GM19351 (cell line): ENCODE measurements around the gene CD81.

Experiments
- ATAC-seq: cut with Tn5 transposase; IDR thresholded peaks from one replicate; pipeline ENCODE4 v1.9.1; 2021; ENCODE audit warnings: mild to moderate bottlenecking, moderate library complexity; ENCODE audit not compliant: unreplicated experiment

CD81 gene

DNA sequence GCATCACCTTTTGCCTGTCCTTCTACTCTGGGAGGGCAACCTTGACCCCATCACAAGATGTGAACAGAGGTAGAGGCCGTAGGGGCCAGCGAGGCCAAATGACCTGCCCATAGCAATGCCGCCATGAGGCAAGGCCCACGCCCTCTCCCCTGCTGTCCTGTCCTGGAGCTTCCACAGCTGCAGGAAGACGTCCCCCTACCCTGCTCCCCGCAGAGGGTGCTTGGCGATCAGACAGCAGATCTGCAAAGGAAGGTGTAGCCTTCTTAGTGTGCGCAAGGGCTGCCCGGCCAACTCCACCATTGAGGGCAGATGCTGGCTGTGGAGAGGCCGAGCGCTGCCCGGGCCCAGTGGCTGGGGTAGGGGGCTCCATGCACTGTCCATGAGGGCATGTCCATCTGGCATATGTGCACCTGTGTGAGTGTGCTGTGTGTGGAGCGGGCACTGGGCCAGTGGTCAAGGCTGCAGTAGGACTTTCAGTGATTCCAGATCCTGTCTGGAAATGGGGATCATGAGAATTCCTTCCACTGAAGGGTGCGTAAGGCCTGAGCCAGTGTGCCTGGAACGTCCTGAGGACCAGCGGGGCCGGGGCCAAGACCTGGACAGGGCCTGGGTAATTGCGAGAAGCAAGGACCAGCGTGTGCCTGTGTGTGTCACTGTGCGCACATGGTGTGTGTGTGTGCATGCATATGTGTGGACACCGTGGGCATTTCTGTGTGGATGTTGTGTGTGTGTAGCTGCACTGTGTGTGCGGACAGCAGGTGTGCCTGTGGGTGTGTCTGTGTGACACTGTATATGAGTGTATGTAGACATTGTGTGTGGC is 56.2 kb downstream of the CD81 start:
- no peak for ATAC-seq

DNA sequence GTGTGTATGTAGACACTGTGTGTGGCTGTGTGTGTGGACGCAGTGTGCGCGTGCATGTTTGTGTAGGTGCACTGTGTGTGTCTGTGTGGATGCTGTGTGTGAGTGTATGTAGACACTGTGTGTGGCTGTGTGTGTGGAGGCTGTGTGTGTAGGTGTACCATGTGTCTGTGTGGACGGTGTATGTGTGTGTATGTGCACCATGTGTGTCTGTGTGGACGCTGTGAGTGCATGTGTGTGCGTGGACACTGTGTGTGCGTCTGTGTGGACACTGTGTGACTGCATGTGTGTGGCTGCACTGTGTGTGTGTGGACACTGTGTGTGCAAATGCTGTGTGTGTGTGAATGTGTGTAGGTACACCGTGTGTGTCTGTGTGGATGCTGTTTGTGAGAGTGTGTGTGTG is 56.9 kb downstream of the CD81 start:
- no peak for ATAC-seq

GRCh38 chr11:2434506-2435255 is 57.6 kb downstream of the CD81 start:
- no peak for ATAC-seq

- no peak for ATAC-seq
Measured at GRCh38 chr11:2435288-2436012, 58.3 kb downstream of the CD81 start.

DNA sequence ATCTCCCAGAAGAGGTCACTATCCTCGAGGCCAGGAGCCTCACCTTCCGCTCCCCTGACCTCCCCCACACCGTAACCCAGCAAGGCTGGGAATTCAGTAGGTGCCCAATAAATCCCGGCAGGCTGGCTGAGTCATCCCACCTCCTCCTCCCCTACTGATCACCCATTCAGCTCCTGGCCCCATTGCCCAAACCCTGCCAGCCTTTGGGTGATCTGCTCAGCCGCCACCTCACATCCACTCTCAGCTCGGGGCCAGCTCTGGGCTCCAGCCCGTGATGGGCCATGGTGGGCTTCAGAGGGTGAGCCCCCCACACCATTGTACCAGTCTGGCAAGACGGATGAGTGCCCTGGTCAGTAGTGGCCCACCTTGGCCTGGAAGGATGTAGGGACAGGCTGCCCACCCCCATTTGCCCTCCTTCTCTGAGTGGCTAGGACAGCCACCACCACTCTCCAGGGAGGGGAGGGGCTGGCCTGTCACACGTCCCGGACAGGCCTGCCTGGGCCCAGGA is 59.0 kb downstream of the CD81 start:
- ATAC-seq, result no peak

DNA sequence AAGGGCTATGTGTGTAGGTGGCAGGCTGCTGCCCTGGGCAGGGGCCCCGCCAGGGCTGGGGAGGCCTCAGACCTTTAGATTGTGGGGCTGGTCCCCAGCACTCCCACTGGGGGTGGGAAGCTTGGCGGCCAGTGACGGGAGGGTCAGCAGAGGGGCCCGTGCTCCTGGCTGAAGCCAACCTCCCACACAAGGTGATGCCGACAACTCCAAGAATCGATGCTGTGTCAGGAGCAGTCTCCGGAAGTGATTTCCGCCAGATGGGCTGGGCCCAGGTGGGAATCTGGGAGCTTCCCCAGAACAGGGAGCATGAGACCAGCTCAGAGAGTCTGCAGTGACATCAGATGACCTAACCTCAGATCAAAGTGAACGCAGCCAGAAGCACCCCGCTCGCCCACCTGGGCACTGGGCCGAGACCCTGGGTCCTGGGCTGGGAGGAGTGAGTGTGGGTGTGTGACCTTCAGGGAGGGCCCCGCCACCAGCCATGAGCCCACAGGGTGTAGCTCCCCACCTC is 59.5 kb downstream of the CD81 start:
- ATAC-seq, result no peak

- ATAC-seq, result no peak
Measured at GRCh38 chr11:2437516-2437915, 60.4 kb downstream of the CD81 start.

GRCh38 chr11:2439820-2440219 is 62.7 kb downstream of the CD81 start:
- ATAC-seq, result no peak

DNA sequence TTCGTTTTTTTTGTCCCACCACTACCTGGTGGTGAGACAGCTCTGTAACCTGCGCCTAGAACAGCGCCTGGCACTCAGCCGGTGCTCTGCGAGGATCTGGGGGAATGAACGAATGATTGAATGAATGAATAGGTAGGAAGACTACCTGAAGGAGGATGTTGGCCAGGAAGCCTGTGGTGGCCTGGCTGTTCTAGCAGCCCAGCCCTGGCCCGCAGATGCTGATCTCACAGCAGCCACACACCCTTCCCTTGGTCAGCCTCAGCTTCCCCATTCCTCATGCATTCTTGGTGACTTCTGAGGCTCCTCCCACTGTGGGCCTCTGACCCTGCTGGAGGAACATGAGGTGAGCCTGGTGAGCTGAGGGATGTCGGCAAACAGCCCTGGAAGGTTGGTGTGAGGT is 63.5 kb downstream of the CD81 start:
- no peak for ATAC-seq

GRCh38 chr11:2441171-2441570 is 64.1 kb downstream of the CD81 start:
- no peak for ATAC-seq

DNA sequence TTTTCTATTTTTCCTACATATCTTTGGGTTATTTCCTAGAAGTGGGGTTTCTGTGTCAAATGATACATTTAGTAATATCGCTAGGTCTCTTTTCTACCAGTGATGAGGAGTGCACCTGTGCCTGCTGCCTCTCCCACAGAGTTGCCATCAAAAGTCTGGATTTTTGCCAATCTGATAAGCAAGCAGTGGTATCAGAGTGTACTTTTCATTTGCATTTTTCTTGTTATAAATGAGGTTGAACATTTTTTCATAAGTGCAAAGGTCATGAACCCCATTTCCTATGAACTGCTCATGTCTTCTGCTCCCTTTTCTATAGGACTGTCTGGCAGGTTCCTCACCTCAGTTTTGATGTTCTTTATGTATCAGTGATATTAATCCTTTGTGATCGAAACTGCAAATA is 65.5 kb downstream of the CD81 start:
- no peak for ATAC-seq

GRCh38 chr11:2443406-2443805 is 66.3 kb downstream of the CD81 start:
- ATAC-seq, result no peak

- ATAC-seq, result no peak
Measured at GRCh38 chr11:2443881-2444820, 67.0 kb downstream of the CD81 start, which contains the start of gene TRPM5. TSS of gene TRPM5 (minus strand) at chr11:2444514. CDS start at chr11:2423036, 21,478 bp downstream.

DNA sequence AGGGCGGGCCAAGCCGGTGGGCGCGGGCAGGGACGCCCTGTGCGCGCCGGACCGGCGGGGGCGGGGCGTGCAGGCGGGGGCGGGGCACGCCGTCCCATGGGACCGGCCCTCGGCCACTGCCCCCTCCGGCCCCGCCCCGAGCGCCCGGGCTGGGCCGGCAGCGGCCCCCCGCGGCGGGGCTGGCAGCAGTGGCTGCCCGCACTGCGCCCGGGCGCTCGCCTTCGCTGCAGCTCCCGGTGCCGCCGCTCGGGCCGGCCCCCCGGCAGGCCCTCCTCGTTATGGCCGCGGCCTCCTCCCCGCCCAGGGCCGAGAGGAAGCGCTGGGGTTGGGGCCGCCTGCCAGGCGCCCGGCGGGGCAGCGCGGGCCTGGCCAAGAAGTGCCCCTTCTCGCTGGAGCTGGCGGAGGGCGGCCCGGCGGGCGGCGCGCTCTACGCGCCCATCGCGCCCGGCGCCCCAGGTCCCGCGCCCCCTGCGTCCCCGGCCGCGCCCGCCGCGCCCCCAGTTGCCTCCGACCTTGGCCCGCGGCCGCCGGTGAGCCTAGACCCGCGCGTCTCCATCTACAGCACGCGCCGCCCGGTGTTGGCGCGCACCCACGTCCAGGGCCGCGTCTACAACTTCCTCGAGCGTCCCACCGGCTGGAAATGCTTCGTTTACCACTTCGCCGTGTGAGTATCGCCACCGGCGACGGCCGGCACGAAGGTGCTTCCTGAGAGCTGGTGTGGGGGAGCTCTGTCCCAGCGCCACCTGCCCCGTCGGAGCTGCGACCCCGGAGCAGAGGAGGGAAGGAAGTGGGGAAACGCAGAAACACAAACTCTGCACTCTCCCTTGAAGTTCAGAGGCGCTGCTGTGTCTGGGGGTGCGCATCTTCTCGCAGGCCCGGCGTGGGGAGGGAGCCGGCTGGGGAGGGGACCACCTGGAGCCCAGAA is 68.0 kb downstream of the CD81 start, which contains the start of gene KCNQ1:
Gene KCNQ1 (plus strand): TSS at position 188 of the 925 bp plus-strand sequence. CDS start 91 bp downstream, at position 279.
- no peak for ATAC-seq

- ATAC-seq, result no peak
Measured at GRCh38 chr11:2445746-2446551, 68.8 kb downstream of the CD81 start.

- ATAC-seq, result no peak
Measured at GRCh38 chr11:2446590-2447252, 69.6 kb downstream of the CD81 start.
